SW480 (cell line): ENCODE results near the gene ZNF121.
"Not testable (repeated sequence)": the region's sequence is repeated elsewhere in the genome, so short reads cannot be mapped to it uniquely, and the experiment has no call there.

Experiments used
- DNase-seq: peaks from one replicate; pipeline ENCODE4 v3.0.0-alpha.2; 2016; ENCODE audit warnings: low spot score

The ZNF121 gene

DNA sequence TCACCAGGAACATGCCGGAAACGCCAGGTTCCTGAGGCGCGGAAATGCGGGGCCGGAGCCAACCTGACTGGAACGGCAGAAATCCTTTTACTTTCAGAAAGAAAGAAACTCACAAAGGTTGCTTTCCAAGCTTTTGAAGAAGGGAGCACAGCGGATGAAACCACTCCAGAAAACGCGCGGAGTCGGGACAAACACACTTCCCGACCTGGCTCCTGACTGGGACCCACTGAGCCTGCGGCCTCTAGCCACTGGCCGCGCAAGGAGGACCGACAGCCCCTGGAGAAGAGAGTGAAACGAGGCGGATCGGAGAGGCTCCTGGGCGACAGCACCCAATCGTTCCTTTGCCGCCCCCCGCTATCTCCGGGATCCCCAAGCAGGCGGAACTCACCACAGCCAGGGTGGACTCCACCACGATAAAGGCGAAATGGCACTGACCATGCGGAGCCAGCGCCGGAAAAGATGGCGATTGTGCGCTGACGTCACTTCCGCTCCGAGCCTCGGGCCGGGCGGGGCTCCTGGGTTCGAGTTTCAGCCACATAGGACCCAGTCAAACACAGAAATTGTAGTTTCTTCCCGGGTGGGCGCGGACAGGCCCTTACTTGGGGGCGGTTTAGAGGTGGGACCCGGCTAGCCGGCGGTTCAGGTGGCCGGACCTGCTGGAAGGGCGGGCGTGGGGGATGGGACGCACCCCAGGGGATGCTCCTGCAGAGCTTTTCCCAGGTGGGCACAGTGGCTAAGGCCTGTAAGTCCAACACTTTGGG is at the start of gene ZNF121:
Gene ZNF121 (minus strand): TSS at position 432 of the 761 bp plus-strand sequence. CDS start 16,407 bp downstream, outside the sequence.
- peak; percentile 78 for DNase-seq

DNA sequence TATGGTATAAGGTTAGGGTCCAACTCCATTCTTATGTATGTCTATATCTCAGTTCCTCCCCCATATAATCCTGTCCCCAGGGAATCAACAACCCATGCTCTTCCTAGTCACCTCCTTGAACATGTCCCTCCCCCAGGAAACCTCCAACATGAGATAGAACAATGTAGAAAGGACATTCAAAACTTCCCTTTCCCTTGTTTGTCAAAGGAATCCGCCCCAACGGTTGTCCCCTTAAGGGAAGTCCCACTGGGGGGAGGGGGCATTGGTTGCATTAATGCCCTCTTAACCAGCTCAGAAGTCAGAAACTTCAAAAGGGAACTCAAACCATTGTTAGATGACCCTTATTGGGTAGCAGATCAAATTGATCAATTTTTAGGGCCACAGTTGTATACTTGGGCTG is 43.6 kb upstream of the ZNF121 start:
- DNase-seq: no peak

DNA sequence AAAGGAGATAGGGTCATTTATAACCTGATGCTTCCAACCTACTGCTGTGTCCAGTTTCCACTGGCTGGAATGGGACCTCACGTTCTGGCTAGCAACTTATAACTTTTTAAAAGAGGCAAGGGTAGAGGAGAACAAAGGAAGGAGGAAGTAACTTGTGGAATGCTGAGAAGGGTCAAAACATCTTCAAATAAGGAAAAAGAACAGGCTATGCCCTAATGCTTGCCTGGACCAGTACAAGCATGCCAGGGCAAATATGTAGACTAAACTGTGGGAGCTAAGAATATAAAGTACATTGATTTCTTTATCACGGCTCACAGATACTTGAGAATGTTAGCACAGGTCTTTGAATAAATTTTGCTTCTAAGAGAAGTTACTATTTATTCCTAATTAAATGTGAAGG is 38.2 kb upstream of the ZNF121 start:
- no peak for DNase-seq

DNA sequence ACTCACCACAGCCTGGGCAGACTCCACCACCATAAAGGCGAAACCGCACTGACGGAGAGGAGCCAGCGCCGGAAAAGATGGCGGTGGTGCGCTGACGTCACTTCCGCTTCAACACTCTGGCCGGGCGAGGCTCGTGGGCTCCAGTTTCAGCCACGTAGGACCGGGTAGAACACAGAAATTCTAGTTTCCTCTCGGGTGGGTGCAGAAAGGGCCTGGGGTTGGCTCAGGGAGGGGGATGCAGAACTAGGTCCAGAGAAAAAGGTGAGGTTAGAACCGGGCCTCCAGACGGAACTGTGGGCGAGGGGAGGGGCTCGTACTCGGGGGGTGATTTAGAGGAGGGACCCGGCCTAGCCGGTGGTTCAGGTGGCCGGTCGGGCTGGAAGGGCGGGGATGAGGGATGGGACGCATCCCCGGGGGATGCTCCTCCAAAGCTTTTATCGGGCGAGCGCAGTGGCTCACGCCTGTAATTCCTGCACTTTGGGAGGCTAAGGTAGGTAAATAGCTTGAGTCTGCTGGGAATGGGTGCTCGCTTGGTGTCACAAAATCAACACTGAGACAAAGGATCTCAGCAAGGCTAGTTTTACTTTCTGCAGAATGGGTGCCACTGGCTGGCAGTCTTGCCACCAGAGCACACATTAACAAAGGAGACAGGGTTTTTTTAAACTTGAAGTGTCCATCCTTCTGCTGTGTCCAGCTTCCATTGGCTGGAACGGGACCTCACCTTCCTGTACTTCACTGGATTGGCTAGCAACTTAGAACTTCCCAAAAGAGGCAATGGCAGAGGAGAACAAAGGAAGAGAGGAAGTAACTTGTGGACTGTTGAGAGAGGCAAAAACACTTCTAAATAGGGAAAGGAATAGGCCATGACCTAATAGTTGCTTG is 37.1 kb upstream of the ZNF121 start, which contains the start of gene ZNF561:
Gene ZNF561 (minus strand): TSS at position 77 of the 882 bp plus-strand sequence. CDS start 1,776 bp downstream, outside the sequence.
- peak; percentile 83 for DNase-seq

DNA sequence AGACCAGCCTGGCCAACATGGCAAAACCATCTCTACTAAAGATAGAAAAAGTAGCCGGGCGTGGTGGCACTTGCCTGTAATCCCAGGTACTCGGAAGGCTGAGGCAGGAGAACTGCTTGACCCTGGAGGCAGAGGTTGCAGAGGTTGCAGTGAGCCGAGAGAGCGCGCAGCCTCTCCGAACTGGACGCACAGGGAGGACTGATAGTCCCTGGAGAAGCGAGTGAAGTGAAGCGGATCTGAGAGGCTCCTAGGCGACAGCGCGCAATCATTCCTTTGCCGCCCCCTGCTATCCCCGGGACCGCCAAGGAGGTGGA is 36.5 kb upstream of the ZNF121 start:
- no peak for DNase-seq

DNA sequence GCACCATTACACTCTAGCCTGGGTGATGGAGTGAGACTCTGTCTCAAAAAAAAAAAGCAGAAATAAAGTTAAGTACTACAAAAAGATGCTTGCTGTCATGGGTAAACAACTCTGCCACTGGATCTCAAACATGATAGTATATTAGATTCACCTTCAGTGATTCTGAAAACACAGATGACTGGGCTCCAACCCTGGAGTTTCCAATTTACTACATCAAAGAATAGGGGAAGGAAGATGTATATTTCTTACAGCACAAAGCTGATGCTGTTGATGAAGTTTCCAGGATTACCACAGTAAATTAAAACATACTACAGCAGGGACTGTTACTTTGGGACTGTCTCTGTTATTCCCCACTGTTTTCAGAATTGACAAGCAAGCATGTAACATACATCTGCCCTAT is 31.5 kb upstream of the ZNF121 start:
- no peak for DNase-seq

DNA sequence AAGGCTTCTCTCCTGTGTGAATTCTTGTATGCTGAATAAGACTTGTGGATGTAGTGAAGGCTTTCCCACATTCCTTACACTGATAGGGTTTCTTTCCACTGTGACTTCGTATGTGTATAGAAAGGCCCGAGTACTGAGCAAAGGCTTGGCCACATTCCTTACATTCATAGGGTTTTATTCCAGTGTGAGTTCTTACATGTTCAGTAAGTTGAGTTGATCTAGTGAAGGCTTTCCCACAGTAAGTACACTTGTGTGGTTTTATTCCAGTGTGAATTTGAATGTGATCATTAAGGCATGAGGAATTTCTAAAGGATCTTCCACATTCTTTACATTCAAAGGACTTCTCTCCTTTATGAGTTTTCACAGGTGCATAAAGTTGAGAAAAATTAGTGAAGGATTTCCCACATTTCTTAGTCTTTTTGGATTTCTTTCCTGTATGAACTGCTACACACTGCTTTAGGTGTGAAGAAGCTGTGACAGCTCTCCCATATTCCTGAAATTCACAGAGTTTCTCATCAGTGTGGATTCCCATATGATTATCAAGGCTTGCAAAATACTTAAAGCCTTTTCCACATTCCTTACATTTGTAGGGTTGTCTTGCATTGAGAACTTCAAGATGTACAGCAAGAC is 26.3 kb upstream of the ZNF121 start:
- no peak for DNase-seq

DNA sequence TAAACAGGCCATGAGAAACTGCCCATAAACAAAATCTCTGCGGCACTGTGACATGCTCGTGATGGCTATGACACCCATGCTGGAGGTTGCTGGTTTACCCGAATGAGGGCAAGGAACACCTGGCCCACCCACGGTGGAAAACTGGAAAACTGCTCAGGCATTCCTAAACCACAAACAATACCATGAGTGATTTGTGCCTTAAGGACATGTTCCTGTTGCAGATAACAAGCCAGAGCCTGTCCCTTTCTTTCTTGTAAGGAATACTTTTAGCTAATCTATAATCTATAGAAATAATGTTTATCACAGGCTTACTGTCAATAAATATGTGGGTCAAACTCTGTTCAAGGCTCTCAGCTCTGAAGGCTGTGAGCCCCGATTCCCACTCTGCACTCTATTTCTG is 24.6 kb upstream of the ZNF121 start:
- no peak for DNase-seq

DNA sequence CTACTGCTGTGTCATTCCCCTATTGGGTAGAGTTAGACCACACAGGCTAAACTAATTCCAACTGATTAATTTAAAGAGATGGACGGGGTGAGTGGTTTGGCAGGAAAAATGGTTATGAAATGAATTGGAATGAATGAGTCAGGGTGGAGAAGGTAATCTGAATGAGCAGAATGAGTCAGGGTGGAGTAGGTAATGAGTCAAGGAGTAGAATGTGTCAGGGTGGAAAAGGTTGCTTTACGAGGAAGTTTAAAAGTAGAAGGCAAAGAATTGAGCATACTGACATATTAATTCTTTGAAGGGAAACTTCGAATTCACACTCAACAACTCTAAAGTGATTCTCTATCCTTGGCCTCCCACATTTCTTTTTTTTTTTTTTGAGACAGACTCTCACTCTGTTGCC is 12.7 kb upstream of the ZNF121 start:
- DNase-seq: no peak

DNA sequence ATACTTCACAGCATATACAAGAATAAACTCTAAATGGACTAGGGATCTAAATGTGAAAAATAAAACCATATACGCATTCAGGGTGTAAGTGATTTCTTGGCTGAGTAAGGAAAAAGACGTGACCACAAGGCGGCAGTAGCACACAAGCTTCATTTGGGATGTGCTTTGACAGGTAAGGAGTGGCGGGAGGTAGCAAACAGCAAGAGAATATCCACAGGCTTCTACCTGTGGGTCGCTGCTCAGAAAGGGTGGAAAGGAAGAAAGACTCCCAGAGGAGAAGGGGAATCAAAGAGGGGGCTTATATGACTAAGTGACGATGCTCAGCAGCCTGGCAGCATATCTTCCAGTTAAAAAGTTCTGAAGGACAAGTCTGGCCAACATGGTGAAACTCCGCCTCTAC is 2.5 kb upstream of the ZNF121 start:
- DNase-seq: peak; percentile 76

DNA sequence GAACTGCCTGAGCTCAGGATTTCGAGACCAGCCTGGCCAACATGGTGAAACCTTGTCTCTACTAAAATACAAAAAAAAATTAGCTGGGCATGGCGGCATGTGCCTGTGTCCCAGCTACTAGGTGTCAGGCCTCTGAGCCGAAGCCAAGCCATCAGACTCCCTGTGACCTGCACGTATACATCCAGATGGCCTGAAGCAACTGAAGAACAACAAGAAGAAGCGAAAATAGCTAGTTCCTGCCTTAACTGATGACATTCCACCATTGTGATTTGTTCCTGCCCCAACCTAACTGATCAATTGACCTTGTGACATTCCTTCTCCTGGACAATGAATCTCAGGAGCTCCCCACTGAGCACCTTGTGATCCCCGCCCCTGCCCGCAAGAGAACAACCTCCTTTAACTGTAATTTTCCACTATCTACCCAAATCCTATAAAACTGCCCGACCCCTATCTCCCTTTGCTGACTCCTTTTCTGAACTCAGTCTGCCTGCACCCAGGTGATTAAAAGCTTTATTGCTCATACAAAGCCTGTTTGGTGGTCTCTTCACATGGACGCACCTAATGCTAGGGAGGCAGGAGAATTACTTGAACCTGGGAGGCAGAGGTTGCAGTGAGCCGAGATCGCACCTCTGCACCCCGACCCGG is 2.1 kb downstream of the ZNF121 start:
- not testable (repeated sequence) for DNase-seq

DNA sequence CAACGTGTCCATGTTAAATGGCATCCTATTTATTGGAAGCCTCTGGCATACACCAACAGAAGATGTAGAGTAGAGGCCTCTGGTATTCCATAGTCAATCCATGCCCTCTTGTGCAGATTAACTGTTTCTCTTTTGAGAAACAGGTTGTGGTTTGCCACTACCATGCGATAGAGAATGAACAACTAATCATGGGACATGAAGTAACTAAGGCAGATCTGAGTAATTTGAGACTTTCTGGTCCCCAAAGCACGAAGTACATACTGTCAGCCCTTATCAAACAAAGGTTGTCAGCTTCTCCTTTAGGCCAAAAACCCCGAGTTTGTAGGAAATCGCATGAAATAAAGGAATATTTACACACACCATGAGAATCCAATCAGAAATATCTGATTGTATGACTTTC is 3.6 kb downstream of the ZNF121 start:
- no peak for DNase-seq

DNA sequence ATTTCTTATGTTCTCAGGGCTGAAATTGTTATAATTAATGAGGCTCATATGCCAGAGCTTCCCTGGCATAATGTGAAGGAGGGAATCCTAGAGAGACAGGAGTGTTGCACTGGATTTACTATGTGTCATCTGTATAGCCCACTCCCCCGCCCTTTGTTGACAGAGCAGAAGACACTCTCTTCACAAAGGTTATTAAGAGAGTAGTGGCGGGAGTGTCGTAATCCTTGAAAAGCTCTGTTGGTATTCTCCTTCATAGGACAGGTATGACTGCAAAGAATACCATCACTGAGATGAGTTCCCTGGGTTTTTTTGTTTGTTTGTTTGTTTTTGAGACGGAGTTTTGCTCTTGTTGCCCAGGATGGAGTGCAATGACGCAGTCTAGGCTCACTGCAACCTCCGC is 14.0 kb downstream of the ZNF121 start:
- DNase-seq: no peak

DNA sequence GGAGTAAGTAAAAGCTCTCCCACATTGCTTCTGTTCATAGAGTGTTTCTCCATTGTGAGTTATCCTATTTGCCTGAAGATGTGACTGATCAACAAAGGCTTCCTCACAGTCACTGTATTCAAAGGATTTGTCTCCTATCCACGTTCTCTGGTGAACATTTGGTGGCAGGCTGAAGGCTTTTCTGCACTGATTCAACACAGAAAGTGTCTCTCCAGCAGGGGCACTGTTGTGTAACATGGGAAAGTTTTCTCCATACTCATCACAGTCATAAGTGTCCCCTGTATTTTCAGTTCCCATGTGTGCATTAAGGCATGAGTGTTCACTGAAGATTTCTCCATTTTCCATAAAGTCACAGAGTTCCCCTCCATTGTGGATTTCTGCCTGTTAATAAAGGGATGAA is 17.6 kb downstream of the ZNF121 start:
- no peak for DNase-seq

DNA sequence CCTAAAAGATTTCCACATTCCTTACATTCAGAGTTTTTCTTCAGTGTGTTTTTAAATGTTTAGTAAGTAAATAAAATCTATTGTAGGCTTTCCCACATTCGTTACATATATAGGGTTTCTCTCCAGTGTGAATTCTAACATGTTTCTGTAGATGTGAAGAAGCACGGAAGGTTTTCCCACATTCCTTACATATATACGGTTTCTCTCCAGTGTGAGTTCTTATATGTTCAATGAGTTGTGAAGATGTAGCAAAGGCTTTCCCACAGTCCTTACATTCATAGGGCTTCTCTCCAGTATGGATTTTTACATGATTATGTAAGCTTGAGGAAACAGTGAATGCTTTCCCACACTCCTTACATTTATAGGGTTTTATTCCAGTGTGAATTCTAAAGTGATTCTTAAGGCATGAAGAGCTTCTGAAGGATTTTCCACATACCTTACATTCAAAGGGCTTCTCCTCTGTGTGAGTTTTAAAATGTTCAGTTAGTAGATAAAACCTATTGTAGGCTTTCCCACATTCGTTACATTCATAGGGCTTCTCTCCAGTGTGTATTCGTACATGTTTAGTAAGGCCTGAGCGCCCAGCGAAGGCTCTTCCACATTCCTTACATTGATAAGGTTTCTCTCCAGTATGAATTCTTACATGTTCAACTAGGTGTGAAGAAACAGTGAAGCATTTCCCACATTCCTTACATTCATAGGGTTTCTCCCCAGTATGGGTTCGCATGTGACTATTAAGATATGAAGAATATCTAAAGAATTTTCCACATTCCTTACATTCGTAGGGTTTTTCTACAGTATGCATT is 18.2 kb downstream of the ZNF121 start:
- DNase-seq: peak; percentile 28

DNA sequence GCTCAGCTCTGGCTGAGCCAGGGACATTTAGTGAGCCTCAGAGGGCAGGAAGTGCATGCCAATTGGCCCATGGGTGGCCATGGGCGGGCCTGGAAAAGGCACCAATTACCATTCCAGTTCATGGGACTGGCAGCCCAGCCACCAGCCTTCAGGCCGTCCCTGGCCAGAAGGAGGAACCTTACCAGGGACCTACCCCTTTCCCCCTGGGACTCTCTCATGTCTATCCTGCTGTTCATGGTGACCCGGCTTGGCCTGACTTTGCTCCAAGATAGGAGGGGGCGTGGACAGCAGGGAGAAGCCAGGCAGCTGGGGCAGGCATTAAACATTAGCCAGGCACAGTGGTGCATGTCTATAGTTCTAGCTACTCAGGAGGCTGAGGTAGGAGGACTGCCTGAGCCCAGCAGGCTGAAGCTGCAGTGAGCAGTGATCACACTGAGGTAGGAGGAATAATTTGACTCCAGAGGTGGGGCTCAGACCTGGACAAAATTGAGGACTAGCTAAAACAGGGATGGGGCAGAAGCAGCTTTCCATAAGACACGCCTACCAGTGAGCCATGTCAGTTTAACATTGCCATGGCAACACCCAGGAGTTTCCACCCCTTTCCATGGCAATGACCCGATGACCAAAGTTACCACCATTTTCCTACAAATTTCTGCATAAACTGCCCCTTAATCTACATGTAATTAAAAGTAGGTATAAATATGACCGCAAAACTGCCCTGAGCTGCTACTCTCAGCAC is 31.6 kb downstream of the ZNF121 start:
- no peak for DNase-seq

DNA sequence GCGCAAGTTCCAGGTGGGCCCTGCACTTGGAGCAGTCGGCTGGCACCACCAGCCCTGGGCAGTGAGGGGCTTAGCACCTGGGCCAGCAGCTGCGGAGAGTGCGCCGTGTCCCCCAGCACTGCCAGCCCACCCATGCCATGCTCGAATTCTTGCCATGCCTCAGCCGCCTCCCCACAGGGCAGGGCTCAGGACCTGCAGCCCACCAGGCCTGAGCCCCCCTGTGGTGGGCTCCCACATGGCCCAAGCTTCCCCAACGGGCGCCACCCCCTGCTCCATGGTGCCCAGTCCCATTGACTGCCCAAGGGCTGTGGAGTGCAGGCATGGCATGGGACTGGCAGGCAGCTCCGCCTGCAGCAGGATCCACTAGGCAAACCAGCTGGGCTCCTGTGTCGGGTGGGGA is 36.4 kb downstream of the ZNF121 start:
- no peak for DNase-seq

DNA sequence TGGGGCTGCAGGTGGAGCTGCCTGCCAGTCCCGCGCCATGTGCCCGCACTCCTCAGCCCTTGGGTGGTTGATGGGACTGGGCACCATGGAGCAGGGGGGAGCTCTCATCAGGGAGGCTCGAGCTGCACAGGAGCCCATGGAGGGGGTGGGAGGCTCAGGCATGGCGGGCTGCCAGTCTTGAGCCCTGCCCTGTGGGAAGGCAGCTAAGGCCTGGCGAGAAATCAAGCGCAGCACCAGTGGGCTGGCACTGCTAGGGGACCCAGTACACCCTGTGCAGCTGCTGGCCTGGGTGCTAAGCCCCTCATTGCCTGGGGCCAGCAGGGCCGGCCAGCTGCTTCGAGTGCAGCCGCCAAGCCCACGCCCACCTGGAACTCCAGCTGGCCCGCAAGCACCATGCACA is 43.0 kb downstream of the ZNF121 start:
- not testable (repeated sequence) for DNase-seq

DNA sequence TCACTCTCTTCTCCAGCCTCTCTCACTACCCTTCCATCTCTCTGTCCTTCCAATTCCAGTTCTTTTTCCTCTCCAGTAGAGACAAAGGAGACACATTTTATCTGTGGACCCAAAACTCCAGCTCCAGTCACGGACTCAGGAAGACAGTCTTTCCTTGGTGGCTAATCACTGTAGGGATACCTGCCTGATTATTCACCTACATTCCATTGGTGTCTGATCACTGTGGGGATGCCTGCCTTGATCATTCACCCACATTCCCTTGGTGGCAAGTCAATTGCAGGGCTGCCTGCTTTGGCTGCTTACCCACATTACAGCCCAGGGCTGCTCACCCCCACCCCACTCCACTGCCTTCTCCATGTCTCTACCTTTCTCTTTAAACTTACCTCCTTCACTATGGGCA is 44.4 kb downstream of the ZNF121 start:
- DNase-seq: not testable (repeated sequence)

DNA sequence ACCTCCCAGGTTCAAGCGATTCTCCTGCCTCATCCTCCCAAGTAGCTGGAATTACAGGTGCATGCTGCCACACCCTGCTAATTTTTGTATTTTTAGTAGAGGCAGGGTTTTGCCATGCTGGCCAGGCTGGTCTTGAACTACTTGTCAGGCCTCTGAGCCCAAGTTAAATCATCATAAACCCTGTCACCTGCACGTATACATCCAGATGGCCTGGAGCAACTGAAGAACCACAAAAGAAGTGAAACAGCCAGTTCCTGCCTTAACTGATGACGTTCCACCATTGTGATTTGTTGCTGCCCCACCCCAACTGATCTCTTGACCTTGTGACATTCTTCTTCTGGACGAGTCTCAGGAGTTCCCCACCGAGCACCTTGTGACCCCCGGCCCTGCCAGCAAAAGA is 45.1 kb downstream of the ZNF121 start:
- not testable (repeated sequence) for DNase-seq
